HG03196 (cell line): ENCODE measurements around the gene CBX5.
"Not testable (repeated sequence)": the region's sequence is repeated elsewhere in the genome, so short reads cannot be mapped to it uniquely, and the experiment has no call there.

Experiments
- ATAC-seq: cut with Tn5 transposase; IDR thresholded peaks from one replicate; pipeline ENCODE4 v1.9.1; 2021; ENCODE audit not compliant: unreplicated experiment

CBX5 gene

DNA sequence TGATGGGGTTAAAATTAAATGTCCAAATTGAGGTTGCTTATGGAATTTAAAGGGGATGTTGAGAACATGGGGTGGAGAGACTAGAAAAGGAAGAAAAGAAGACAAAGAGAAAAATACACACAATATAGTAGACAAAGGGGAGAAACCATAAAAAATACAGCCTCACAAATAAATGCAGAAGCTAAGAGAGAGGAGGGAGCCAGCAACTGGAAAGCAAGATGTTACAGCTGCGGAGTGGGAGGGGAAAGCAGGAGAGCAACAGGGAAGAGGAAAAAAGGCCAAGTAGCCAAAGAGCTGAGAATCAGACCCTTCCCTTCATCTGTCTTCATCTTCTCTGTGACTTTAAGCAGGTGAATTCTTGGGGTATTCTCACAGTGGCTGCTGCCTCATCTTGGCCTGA lies 51.5 kb downstream of the CBX5 start:
- ATAC-seq, result no peak

GRCh38 chr12:54227927-54228326 lies 52.0 kb downstream of the CBX5 start:
- not testable (repeated sequence) for ATAC-seq

- no peak for ATAC-seq
Observed at GRCh38 chr12:54227376-54227775, 52.5 kb downstream of the CBX5 start.

DNA sequence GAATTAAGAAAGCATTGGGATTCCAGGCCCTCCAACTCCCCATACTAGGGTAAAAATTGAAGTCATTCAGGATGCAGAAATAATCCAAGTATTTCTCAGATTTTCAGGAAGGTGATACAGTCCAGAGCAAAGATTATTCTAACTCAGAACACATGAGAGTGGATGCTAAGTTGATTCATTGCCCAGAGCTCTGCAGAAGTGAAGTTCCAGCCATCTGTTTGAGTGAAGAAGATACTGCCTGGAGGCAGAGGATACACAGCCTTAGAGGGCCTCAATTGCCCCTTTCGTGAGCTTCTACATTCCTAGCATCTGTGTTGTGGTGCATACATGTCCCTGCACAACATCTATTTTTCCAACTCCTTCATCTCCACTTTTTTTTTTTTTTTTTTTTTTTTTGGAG lies 54.3 kb downstream of the CBX5 start:
- ATAC-seq, result no peak

DNA sequence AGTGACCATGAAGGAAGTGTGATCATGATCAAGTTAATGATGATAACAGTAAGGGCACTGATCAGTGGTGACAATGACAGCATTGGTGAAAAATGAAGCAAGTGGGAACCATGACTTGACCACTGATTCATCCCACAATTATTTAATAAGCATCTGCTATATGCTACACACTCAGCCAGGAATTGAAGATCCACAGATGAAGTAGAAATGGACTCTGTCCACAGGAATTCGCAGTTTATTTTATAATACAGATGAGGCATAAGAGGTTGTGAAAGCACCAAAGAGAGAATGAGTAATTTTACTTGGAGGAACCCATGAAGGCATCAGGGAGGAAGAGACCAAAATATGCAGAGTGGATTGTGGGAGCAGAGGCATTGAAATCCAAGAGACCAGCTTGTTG lies 57.3 kb downstream of the CBX5 start:
- ATAC-seq, result no peak

GRCh38 chr12:54221402-54221984 lies 58.4 kb downstream of the CBX5 start:
- ATAC-seq, result no peak

DNA sequence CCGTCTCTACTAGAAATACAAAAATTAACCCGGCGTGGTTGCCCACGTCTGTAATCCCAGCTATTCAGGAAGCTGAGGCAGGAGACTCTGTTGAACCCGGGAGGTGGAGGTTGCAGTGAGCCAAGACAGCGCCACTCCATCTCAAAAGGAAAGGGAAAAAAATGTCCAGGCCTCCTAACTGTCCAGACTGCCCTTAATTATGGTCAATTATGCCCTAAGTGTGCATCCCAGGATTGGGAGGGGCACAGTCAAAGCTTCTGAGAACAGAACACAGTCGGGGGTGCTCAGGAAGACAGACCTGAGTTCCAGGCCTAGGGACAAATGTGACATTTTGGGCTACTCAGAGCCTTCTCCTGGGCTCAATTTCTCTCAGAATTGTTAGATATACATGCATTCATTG lies 59.4 kb downstream of the CBX5 start:
- ATAC-seq, result no peak

DNA sequence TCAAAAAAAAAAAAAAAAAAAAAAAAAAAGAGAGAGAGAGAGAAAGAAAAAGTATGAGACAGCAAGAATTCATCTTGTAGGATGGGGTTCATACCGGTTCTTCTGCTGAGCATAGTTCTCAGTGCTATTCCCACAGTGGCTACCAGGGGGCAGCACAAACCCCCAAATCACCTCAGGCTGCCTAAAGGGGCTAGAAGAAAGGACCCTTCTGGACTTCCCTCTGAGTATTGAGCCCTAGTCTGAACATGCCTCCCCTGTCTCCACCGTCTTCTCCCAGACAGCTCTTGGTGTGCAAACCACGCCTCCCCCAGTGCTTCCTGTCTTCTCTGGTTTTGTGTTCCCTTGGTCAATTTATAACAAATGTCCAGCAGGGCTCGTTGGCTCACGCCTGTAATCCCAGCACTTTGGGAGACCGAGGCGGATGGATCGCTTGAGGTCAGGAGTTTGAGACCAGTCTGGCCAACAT lies 59.8 kb downstream of the CBX5 start:
- no peak for ATAC-seq

DNA sequence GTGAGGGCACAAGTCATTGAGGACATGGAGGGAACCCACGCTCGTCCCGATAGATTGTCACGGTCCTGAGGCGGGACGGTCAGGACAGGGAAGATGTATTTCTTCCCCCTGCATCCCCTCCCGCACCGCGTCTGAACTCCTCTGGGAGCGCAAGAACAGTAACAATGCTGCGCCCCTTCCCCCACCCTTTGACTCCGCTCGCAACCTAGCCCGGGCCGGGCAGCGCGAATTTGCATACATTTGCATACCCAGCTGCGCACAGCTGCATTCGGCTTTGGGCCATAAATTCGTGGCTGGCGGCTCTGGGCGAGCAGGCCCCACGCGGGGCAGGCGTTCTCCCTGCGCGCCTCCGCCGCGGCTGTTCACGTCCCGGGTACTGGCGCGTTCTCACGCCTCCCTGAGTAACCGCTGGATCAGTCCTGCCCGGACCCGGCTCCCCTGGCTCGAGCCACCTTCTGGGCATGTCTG lies 62.1 kb downstream of the CBX5 start:
- no peak for ATAC-seq

DNA sequence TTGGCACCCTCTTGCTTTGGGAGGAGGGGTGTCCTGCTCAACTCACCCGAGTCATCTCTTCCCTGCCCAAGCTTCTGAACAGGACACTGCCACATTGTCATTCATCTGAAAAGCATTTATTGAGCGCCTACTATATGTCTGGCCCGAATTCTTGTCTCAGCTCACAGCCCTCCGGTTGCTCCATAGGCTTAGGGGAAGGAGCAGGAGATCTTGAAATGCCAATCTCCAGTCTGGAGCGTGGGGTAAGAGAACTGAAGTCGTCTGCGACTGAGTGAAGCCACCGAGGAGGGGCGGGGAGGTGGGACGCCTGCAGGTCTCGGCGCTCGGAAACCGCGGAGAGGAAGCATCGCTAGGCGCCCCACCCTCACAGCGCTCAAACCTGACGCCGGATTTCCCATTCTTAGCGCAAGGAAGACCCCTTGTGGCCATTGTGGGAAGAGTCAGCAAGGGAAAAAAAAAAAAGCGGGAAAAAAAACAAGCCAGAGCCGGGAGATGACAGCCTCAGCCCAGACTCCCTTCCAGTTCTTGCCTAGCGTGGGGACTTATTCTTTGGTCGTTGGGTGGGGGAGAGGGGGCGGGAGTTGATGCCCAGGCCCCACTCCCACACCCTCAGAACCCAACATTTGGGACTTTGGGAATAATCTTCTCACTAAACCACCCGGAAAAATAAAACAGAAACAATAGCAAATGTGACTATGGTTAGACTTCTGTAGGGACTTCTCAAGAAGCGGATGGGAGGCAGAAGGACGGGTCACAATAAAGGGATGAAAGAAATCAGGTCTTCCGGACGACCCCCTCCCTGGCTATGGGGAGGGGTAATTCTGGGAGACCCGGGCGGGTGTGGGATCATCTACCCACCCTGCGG lies 62.9 kb downstream of the CBX5 start:
- peak; percentile 28 for ATAC-seq

- ATAC-seq, result no peak
Observed at GRCh38 chr12:54215989-54216796, 63.7 kb downstream of the CBX5 start.

DNA sequence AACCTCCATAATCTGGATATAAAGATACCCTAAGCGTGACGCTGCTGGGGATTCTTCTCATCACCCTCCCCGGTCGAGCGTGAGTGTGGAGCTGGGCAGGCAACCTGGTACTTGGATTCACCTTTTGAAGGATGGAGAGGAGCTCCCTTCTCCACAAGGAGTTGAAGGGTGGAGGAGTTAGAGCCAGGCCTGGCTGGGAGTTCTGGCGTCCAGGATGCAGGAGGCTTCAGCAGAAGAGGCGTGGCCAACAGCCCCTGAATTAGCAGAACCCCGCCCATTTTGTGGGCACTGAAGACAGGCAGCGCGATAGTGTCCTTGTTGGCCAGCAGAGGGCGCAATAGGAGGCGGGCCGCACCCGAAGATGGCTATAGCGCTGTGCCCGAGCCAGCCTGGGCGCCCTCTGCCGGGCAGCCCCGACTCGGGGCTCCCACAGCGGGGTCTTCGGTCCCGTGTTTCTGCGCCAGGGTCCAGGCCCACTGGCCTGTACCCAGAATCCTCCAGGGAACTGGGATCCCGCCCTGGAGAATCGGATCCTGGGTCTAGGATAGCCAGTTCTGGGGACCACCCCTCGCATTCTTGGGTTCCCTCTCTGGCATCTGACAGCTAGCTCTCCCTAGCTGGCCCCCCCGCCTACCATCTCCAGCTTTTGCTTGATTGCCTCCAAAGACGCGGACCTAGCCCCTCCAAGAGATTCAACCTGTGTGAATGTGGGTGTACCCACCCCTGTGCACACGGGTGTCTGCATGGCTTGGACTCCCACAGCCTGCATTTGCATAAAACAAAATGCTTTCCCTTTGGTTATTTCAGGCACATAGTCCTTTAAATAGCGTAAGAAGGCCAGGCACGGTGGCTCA lies 65.1 kb downstream of the CBX5 start:
- peak; percentile 77 for ATAC-seq

- no peak for ATAC-seq
Observed at GRCh38 chr12:54213079-54213478, 66.8 kb downstream of the CBX5 start.

GRCh38 chr12:54211920-54212319 lies 68.0 kb downstream of the CBX5 start:
- no peak for ATAC-seq

- ATAC-seq, result no peak
Observed at GRCh38 chr12:54210400-54210790, 69.5 kb downstream of the CBX5 start.

DNA sequence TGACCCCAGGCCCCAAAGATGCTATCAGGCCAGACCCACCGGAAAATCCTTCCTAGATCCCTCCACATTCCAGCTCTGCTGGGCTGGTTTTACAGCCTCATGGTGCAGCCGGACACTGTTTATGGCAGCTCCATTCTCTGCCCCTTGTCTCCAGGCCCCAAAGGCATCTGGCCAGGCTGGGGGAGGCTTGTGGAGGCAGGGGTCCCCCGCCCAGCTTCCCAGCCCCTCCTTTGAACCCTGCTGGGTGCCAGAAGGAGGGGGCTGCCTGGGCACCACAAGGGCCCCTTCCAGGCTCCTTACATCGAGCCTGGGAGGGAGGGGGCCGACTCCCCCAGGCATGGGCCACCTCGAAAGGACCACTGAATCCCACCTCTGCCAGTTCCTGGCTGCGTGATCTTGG lies 71.3 kb downstream of the CBX5 start:
- no peak for ATAC-seq

DNA sequence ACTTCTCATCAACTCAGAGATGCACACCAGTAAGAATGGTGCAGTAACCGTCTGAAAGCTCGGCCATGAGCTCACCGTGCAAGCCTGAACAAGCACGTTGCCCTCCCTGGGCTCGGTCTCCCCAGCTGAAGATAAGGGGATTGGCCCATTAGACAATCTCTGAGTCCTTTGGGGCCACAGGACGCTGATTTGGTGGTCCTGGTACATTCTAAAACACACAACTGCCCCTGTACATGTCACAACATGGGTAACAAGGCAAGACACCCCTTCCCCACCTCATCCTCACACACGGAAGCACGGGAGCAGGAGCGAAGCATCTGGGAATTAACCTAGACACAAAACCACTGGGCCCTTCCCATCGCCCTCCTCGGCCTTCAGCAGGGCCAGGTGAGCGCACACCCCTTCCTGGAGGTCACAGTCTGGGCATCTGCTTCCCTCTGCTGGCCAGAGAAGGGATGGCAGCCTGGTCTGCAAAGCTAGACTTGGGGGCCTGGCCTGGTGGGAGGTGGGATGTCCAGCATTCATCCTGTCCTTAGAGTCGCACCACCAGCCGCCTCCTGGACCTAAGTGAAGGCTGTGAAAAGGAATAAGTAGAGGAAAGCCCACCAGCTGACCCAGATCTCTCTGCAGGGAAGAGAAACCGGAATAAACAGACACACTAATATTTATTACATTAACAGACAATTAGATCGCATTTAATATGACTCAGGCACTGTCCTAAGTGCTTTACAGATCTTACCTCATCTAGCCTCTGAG lies 72.2 kb downstream of the CBX5 start:
- ATAC-seq, result no peak

- no peak for ATAC-seq
Observed at GRCh38 chr12:54206791-54207190, 73.1 kb downstream of the CBX5 start.

GRCh38 chr12:54204316-54204715 lies 75.6 kb downstream of the CBX5 start:
- no peak for ATAC-seq
